CD1c-positive myeloid dendritic cell (primary cell): ENCODE measurements around the gene HTT-AS.

Source experiments
- DNase-seq: peaks from one replicate; pipeline ENCODE4 v3.0.0-alpha.2; 2016; ENCODE audit errors: extremely low spot score

HTT-AS gene

GRCh38 chr4:3087115-3087797 is 12.9 kb upstream of the HTT-AS start:
- DNase-seq, result no peak

GRCh38 chr4:3085948-3086670 is 11.8 kb upstream of the HTT-AS start:
- DNase-seq, result no peak

GRCh38 chr4:3083732-3084131 is 9.4 kb upstream of the HTT-AS start:
- DNase-seq, result no peak

DNA sequence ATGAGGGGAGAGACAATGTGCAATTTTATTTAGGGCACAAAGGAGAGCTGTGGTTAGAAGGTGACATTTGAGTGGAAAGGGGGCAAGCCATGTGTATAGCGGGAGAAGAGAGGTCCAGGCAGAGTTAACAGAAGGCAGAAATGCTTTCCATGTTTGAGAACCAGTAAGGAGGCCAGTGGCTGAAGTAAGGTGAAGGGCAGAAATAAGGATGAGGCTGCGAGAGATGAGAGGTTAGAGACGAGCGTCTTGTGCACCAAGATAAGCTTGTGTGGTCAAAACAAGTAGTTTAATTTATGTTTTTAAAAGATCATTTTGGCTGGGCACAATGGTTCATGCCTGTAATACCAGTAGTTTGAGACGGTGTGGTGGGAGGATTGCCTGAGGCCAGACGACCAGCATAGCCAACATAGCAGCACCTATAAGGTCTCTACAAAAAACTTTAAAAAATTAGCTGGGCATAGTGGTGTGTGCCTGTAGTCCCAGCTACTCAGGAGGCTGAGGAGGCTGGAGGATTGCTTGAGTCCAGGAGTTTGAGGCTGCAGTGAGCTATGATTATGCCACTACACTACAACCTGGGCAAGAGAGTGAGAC is 8.7 kb upstream of the HTT-AS start:
- no peak for DNase-seq

DNA sequence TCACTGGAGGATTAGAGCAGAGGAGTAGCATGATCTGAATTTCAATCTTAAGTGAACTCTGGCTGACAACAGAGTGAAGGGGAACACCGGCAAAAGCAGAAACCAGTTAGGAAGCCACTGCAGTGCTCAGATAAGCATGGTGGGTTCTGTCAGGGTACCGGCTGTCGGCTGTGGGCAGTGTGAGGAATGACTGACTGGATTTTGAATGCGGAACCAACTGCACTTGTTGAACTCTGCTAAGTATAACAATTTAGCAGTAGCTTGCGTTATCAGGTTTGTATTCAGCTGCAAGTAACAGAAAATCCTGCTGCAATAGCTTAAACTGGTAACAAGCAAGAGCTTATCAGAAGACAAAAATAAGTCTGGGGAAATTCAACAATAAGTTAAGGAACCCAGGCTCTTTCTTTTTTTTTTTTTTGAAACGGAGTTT is 5.4 kb upstream of the HTT-AS start:
- peak; percentile 75 for DNase-seq

GRCh38 chr4:3077796-3078195 is 3.5 kb upstream of the HTT-AS start:
- peak; percentile 56 for DNase-seq

DNA sequence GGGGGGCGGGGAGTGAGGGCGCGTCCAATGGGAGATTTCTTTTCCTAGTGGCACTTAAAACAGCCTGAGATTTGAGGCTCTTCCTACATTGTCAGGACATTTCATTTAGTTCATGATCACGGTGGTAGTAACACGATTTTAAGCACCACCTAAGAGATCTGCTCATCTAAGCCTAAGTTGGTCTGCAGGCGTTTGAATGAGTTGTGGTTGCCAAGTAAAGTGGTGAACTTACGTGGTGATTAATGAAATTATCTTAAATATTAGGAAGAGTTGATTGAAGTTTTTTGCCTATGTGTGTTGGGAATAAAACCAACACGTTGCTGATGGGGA is 1.3 kb upstream of the HTT-AS start:
- no peak for DNase-seq

DNA sequence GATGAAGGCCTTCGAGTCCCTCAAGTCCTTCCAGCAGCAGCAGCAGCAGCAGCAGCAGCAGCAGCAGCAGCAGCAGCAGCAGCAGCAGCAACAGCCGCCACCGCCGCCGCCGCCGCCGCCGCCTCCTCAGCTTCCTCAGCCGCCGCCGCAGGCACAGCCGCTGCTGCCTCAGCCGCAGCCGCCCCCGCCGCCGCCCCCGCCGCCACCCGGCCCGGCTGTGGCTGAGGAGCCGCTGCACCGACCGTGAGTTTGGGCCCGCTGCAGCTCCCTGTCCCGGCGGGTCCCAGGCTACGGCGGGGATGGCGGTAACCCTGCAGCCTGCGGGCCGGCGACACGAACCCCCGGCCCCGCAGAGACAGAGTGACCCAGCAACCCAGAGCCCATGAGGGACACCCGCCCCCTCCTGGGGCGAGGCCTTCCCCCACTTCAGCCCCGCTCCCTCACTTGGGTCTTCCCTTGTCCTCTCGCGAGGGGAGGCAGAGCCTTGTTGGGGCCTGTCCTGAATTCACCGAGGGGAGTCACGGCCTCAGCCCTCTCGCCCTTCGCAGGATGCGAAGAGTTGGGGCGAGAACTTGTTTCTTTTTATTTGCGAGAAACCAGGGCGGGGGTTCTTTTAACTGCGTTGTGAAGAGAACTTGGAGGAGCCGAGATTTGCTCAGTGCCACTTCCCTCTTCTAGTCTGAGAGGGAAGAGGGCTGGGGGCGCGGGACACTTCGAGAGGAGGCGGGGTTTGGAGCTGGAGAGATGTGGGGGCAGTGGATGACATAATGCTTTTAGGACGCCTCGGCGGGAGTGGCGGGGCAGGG is 711 bp upstream of the HTT-AS start:
- DNase-seq, result peak; percentile 95

GRCh38 chr4:3073158-3074077 is 920 bp downstream of the HTT-AS start:
- DNase-seq, result no peak

- no peak for DNase-seq
Observed at GRCh38 chr4:3071811-3072210, 2.5 kb downstream of the HTT-AS start.

DNA sequence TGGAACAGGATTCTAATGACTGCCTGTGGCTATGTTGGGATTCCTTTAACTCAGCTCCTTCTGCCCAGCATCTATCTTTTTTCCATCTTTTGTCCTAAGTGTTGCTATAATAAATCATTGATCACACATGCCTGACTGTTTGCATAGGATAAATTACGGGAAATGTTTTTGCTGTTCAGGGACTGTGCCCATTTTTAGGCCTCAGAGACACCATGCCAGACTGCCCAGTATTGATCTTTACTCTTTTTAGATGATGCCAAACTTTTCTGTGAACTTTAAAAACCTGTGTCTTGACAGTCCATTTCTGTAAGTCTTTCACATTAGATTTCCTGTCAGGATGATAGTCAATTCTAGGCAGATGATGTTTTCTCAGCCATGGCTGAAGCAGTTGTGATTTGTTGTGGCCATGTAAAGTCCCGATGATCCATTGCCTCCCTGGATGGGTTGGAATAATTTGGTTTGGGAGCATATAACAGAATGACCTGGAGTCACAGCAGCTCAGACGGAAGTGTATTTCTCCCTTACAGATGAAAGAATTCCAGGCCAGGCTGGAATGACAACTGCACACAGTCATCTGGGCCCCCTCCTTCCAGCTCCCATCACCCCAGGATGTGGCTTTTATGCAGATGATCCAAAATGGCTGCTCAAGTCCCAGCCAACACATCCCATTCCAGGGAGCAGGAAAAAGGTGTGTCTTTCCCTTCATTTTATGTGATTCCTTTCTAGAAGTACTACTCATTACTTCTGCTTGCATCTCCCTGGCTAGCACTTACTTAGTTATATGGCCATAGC is 3.4 kb downstream of the HTT-AS start:
- no peak for DNase-seq

GRCh38 chr4:3069661-3070199 is 4.6 kb downstream of the HTT-AS start:
- no peak for DNase-seq

DNA sequence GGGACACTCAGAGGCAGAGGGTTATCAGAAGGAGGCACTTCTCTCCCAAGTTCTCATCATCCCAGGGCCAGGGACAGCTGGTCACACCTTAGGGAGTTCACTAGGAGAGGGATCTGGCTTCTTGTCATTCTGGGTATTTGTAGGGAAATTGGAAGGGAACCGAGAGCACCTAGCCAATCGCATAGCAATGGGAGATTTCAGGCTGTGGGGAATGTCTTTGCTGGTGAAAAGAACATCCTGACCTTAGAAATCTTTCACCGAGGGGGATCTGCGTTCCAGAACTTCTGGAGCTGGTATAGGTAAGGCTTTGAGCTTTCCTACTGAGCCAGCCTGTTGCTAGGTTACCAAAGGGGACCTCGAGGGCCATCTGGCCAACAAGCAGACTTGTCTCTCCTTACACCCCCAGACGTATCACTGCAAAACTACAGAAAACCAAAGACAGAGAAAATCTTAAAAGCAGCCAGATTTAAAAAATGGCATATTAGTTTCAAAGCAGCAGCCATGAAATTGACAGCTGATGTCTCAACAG is 6.8 kb downstream of the HTT-AS start:
- no peak for DNase-seq

DNA sequence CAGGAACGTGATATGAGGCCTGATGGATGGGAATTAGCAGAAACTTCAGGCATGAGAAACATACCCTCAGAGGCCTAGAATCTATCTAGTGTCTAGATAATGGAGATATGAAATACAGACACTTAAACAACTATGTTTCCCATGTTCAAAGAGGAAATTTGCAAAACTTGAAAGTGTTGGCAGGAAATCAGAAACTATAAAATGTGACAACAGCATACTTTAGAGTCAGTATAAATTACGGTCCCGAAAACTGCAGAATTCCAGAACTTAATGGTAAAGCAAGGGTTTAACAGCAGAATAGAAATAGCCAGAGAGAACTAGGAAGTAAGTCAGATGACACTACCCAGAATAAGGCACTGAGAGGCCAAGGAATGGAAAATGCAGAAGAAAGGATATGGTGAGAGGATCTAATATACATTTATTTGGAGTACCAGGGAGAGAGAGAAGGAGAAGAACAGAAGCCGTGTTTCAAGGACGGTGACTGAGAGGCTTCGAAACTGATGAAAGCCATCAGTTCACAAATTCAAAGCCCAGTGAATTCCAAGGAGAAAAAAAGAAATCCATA is 7.4 kb downstream of the HTT-AS start:
- peak; percentile 42 for DNase-seq

- no peak for DNase-seq
Observed at GRCh38 chr4:3065551-3065950, 8.8 kb downstream of the HTT-AS start.

- peak; percentile 77 for DNase-seq
Observed at GRCh38 chr4:3062471-3062870, 11.9 kb downstream of the HTT-AS start.

DNA sequence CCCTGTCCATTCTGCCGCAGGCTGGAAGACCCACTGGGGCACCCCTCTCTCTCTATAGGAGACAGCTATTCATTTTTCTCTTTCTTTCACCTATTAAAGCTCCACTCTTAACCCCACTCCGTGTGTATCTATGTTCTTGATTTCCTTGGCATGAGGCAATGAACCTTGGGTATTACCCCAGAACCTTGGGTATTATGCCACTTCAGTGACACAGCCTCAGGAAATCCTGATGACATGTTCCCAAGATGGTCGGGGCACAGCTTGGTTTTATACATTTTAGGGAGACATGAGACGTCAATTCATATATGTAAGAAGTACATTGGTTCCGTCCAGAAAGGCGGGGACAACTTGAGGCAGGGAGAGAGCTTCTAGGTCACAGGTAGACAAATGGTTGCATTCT is 13.4 kb downstream of the HTT-AS start:
- DNase-seq, result no peak

- DNase-seq, result no peak
Observed at GRCh38 chr4:3059943-3060342, 14.4 kb downstream of the HTT-AS start.

DNA sequence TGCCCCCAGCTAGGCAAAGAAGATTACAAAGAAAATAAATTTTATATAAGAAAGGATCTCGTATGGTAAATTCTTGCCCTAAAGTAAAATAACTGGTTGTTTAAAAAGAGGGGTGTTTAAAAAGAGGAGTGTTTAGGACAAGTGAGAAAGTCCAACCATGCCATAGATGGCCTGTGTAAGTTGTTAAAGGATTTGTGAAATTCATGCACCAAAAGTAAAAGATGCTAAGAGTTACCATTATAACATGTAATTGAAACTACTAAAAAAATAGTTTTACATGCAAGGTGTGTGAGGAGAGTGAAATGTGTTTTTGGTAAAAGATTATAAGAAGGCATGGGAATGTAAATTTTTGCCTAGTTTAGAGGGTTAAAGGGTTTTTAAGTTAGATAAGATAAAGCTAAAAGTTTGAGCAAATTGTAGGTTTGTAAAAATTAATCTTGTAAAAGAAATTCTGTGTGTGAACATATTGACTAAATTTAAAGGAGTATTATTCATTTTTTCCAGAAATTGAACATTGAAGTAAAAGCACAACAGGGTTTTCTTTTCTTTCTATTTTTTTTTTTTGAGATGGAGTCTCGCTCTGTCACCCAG is 20.1 kb downstream of the HTT-AS start:
- DNase-seq, result no peak
